Measurements from ENCODE around the gene IDE. TPM values are rescaled to one million over a fixed set of nuclear protein-coding genes. Genes with fewer than 3 reads are reported as not detected.

Gene IDE
- polyA plus RNA-seq, 3 donors: 10.7 to 21.8 (median 15.6) TPM

DNA sequence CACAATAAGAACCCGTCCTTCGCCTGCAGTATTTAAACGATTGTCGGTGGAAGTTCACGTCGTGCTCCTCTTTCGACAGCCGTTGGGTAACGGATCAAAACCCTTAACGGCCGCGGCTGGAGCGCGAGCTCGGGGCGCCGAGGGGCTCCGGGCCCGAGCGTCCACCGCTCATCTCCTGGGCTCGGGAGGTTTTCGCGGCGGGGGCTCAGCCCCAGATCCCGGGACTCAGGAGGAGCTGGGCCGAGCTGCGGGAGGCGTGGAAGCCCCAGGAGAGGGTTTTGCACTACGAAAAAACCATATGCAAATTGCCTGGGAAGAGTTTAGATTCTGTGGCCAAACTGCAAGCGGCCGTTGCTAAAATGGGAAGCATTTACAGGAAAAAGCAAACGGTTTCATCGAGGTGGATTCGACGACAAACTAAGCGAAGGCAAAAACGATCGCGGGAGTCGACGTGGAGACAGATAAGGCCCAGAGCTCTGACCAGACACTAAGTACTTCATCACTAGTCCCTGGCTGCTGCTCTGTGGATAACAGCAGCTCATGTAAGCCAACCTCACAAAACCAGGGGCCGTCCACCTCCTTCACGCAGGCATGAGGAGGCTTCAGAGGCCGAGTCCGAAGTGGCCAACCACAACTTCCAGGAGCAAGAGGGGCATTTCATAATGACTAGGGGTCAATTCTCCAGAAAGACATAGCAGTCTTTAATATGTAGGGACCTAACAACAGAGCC, 153.2 kb downstream of the IDE start:
- Histone ChIP-seq H3K4me3 (replicated peaks in 1 of 3; ENCODE audit: low read depth in 2 of 3, low read length in 3 of 3) (peak overlapping the region; percentile 38 to 77 (median 76)), H3K4me2 (replicated peaks; ENCODE audit: extremely low read depth, low read length, poor library complexity, severe bottlenecking) (peak overlapping the region; percentile 82), H3K4me1 (ENCODE audit: control insufficient read depth in 1 of 2, insufficient read depth in 2 of 2, low read length in 2 of 2) (peaks cover 8 to 10% of the 10 kb centered on the region in 2 donors), H3K27ac (ENCODE audit: low read depth in 1 of 2, low read length in 2 of 2) (peak overlapping the region in 1 of 2 donors; percentile 26), H2AFZ (ENCODE audit: insufficient read depth, low read depth, low read length, poor library complexity, severe bottlenecking) (peak overlapping the region; percentile 96), H3K9ac (ENCODE audit: insufficient read depth, low read length, poor library complexity, severe bottlenecking) (peak overlapping the region; percentile 69), H3K27me3 (ENCODE audit: control insufficient read depth in 2 of 2, insufficient read depth in 2 of 2, low read length in 2 of 2) (no peaks in the 10 kb centered on the region), H3K9me3 (replicated peaks in 1 of 2; ENCODE audit: control insufficient read depth in 1 of 2, insufficient read depth in 1 of 2, low read length in 2 of 2) (peaks cover 0 to 11% of the 10 kb centered on the region in 2 donors), H3K36me3 (replicated peaks in 1 of 2; ENCODE audit: control insufficient read depth in 1 of 2, insufficient read depth in 2 of 2, low read length in 2 of 2) (no peaks in the 10 kb centered on the region), H4K20me1 (ENCODE audit: insufficient read depth, low read length) (no peaks in the 10 kb centered on the region), H3K79me2 (ENCODE audit: insufficient read depth, low read length) (no peaks in the 10 kb centered on the region)
- DNase-seq: peak in 1 of 3 donors; percentile 3
- H3K36me3 Mint-ChIP-seq: no peaks in the 10 kb centered on the region
- peaks cover 13% of the 10 kb centered on the region for H3K4me1 Mint-ChIP-seq
- intact Hi-C loops (cut with micrococcal nuclease): no loop called here
- peak overlapping the region in 2 of 7 donors; percentile 30 to 70 for H3K27ac Mint-ChIP-seq
- peaks cover 0 to 10% (median 3%) of the 10 kb centered on the region in 3 donors for H3K27me3 Mint-ChIP-seq (ENCODE audit: low read depth in 3 of 3)
- WGBS (ENCODE audit: insufficient coverage): 7% methylated on average over 43 of the region's 46 CpGs
- H3K4me3 Mint-ChIP-seq: peak overlapping the region; percentile 76 to 95
- H3K9me3 Mint-ChIP-seq: peaks cover 5 to 33% (median 20%) of the 10 kb centered on the region in 7 donors
- TF ChIP-seq CTCF (IDR thresholded peaks at IDR 0.05): no peak

DNA sequence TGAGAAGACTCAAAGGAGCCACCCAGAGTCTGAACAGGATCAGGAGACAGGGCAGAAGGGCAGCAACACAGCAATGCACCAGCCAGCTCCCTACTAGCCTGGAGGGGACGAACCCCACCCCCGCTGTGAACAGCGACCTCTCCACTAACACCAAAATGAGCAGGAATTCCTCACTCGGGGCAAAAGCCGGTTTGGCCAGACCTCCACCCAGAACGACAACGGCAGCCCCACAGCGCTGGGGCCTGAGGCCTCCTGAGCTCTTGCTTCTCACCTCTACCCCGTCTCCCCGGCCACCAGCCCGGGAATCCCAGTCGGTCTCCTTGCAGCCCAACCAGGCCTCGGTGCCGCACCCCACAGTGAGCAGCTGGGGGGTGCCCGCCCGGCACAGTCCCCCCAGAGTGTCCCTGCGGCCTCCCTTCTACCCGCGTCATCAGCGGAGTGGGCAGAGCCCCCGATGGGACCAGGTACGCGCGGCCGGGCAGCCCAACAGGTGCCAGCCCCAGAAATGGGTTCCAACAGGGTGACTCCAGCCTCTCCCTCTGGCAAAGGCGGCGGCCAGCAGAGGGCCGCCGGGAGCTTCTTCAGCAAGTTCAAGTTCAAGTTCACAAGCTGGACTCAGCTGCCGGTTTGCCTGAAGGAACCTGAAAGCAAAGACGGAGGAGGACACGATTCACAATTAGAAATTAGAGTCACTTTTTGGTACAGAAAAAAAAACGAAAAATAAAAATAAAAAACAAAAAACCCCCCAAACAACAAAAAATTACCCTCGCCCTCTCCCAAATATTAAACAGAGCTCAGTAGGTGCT, 153.9 kb downstream of the IDE start:
- Histone ChIP-seq H3K4me1 (ENCODE audit: control insufficient read depth in 1 of 2, insufficient read depth in 2 of 2, low read length in 2 of 2) (peaks cover 8 to 10% of the 10 kb centered on the region in 2 donors), H3K27me3 (ENCODE audit: control insufficient read depth in 2 of 2, insufficient read depth in 2 of 2, low read length in 2 of 2) (no peaks in the 10 kb centered on the region), H3K27ac (ENCODE audit: low read depth in 1 of 2, low read length in 2 of 2) (peak overlapping the region in 1 of 2 donors; percentile 26), H4K20me1 (ENCODE audit: insufficient read depth, low read length) (no peaks in the 10 kb centered on the region), H3K79me2 (ENCODE audit: insufficient read depth, low read length) (no peaks in the 10 kb centered on the region), H3K9ac (ENCODE audit: insufficient read depth, low read length, poor library complexity, severe bottlenecking) (peak overlapping the region; percentile 69), H3K36me3 (replicated peaks in 1 of 2; ENCODE audit: control insufficient read depth in 1 of 2, insufficient read depth in 2 of 2, low read length in 2 of 2) (no peaks in the 10 kb centered on the region), H3K9me3 (replicated peaks in 1 of 2; ENCODE audit: control insufficient read depth in 1 of 2, insufficient read depth in 1 of 2, low read length in 2 of 2) (peaks cover 0 to 12% of the 10 kb centered on the region in 2 donors), H2AFZ (ENCODE audit: insufficient read depth, low read depth, low read length, poor library complexity, severe bottlenecking) (peak overlapping the region; percentile 96), H3K4me3 (replicated peaks in 1 of 3; ENCODE audit: low read depth in 2 of 3, low read length in 3 of 3) (peak overlapping the region; percentile 38 to 77 (median 76)), H3K4me2 (replicated peaks; ENCODE audit: extremely low read depth, low read length, poor library complexity, severe bottlenecking) (peak overlapping the region; percentile 82)
- DNase-seq: peak in 2 of 3 donors; percentile 10 to 11
- peak overlapping the region in 2 of 7 donors; percentile 30 to 70 for H3K27ac Mint-ChIP-seq
- 69% methylated on average over 32 of the region's 34 CpGs for WGBS (ENCODE audit: insufficient coverage)
- intact Hi-C loops (cut with micrococcal nuclease): no loop called here
- H3K27me3 Mint-ChIP-seq (ENCODE audit: low read depth in 3 of 3): peaks cover 0 to 10% (median 3%) of the 10 kb centered on the region in 3 donors
- TF ChIP-seq CTCF (IDR thresholded peaks at IDR 0.05): peak; percentile 32
- peaks cover 5 to 33% (median 20%) of the 10 kb centered on the region in 7 donors for H3K9me3 Mint-ChIP-seq
- peak overlapping the region; percentile 76 to 95 for H3K4me3 Mint-ChIP-seq
- no peaks in the 10 kb centered on the region for H3K36me3 Mint-ChIP-seq
- peaks cover 13% of the 10 kb centered on the region for H3K4me1 Mint-ChIP-seq

All from CD14-positive monocyte (primary cell).